Skin of body (tissue), 2 donors: ENCODE results near the gene RASGRF1. TPM values are rescaled to one million over a fixed set of nuclear protein-coding genes. Genes with fewer than 3 reads are reported as not detected.

Source experiments
- DNase-seq: peaks from one replicate; lab custom pipeline; 2025; lab: John Stamatoyannopoulos, UW
- total RNA-seq: library from RNA; depleted of rRNA; stranded (reverse); fragments of >200 nt; gene quantifications from one replicate; pipeline ENCODE4 v1.2.3, GENCODE V29; 2014

RASGRF1 gene
- total RNA-seq, 1 donor from 2014 or later, result 0.30 TPM

- DNase-seq, result no peak
Measured at GRCh38 chr15:79067969-79068368, 22.6 kb downstream of the RASGRF1 start.

- DNase-seq, result no peak
Measured at GRCh38 chr15:79067072-79067833, 23.3 kb downstream of the RASGRF1 start.

GRCh38 chr15:79066391-79067071 is 24.0 kb downstream of the RASGRF1 start:
- DNase-seq, result no peak

GRCh38 chr15:79065706-79066376 is 24.7 kb downstream of the RASGRF1 start:
- DNase-seq, result no peak

GRCh38 chr15:79065361-79065705 is 25.2 kb downstream of the RASGRF1 start:
- DNase-seq, result no peak

- DNase-seq, result no peak
Measured at GRCh38 chr15:79064496-79064895, 26.1 kb downstream of the RASGRF1 start.

GRCh38 chr15:79060175-79060574 is 30.4 kb downstream of the RASGRF1 start:
- DNase-seq, result no peak

- no peak for DNase-seq
Measured at GRCh38 chr15:79059081-79059572, 31.5 kb downstream of the RASGRF1 start.

- DNase-seq, result no peak
Measured at GRCh38 chr15:79058260-79058850, 32.2 kb downstream of the RASGRF1 start.

GRCh38 chr15:79057050-79057449 is 33.5 kb downstream of the RASGRF1 start:
- no peak for DNase-seq

GRCh38 chr15:79054350-79054749 is 36.2 kb downstream of the RASGRF1 start:
- DNase-seq, result no peak

- no peak for DNase-seq
Measured at GRCh38 chr15:79053894-79054293, 36.7 kb downstream of the RASGRF1 start.

- DNase-seq, result no peak
Measured at GRCh38 chr15:79051941-79052731, 38.4 kb downstream of the RASGRF1 start.

- no peak for DNase-seq
Measured at GRCh38 chr15:79051029-79051428, 39.6 kb downstream of the RASGRF1 start.

GRCh38 chr15:79050341-79050740 is 40.2 kb downstream of the RASGRF1 start:
- DNase-seq, result no peak

- DNase-seq, result no peak
Measured at GRCh38 chr15:79049416-79049815, 41.2 kb downstream of the RASGRF1 start.

GRCh38 chr15:79047676-79048439 is 42.7 kb downstream of the RASGRF1 start:
- no peak for DNase-seq

- DNase-seq, result no peak
Measured at GRCh38 chr15:79046691-79047404, 43.7 kb downstream of the RASGRF1 start.

GRCh38 chr15:79045041-79045440 is 45.5 kb downstream of the RASGRF1 start:
- no peak for DNase-seq
